ENCODE measurements around the gene EFHC2.
"Not testable (repeated sequence)": the region's sequence is repeated elsewhere in the genome, so short reads cannot be mapped to it uniquely, and the experiment has no call there.

The EFHC2 gene

GRCh38 chrX:44234116-44234515 is 109.4 kb downstream of the EFHC2 start:
- DNase-seq (ENCODE audit: low spot score) = no peak

DNA sequence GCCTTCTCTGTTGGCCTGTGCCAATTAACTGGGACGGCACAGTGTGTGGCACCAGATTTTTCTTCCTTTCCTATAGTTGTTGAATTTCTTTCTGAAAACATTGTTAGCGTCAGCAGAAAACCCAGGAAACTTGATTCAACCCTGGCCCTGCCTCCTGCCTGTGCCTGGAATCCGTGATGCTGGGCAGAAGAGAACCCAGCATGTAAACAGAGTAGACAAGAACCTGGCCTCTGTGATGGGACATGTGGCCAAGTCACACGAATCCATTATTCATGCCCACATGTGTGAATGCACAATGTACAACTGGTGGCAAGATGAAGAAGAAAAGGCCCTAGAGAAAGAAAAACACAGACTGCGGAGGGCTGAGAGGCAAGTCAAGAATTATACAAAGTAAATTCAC is 111.4 kb downstream of the EFHC2 start:
- no peak for DNase-seq (ENCODE audit: low spot score)

GRCh38 chrX:44228621-44229020 is 114.9 kb downstream of the EFHC2 start:
- peak; percentile 20 for DNase-seq (ENCODE audit: low spot score)

DNA sequence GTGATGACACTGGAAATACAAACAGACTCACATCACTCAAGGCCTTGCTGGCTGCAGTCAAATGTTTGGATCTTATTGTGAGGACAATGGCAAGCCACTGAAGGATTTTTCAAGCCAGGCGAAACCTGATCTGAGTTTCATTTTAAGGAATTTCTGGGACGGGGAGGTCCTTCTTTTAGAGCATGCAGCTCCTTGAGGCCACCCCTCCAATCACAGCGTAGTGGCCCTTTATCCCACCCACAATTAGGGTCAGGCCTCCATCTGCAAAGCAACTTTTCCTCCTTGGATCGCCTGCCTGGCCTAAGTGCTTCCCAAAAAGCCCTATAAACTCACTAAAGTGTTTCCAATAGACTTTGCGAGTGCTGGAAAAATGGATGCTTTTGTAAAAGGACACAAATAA is 115.5 kb downstream of the EFHC2 start:
- no peak for DNase-seq (ENCODE audit: low spot score)

DNA sequence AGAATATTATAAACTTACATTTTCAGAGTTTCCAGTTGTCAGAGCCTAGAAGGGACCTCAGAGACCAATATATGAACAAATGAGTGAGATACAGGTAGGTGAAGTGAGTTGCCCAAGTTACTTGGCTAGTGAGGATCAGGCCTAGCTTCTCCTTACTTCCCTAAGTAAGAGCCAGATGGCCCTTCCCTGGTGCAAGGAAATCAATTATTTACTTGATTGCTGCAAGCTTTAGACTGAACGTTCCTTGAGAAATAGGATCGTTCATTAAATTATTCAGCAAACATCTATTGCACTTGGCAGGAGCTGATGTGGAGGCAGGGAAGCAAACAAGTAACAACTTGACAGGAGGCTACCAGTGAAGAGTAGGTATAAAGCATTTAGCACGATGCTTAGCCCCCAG is 117.8 kb downstream of the EFHC2 start:
- DNase-seq (ENCODE audit: low spot score) = no peak

DNA sequence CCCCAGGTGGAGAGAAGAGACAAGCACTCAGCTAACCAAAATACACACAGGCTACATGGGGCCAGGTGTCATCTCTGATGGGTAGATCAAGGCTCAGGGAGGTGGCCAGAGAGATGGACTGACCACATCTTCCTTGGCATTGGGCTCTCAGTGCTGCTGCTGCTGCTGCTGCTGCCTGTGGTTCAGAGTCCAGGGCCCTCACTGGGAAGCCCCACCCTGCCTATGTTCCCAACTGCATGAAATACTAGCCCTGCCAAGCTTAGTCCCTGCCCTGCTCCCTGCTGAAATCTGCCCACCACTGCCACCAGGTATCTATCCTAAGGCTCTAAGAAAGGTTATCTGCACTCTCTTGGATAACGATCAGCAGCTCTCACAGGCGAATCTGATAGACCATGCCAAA is 118.7 kb downstream of the EFHC2 start:
- DNase-seq (ENCODE audit: low spot score) = no peak

DNA sequence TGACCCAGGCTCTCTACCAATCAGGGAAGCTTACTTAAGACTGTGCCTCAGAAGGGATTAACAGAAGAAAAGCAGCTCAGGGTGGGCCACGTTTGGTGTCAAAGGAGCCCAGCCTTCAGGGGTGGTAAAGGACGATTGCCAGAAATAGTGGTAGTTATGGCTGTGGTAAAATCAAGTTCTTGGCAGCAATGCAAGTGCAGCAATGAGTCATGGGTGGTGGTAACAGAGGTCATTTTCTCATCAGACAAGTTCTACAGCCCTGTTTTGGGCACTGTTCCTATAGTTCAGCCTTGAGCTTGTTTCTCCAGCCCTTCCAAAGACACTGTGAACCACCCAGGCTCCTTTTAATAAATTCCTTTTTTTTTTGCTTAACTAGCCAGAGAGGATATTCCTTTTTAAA is 120.3 kb downstream of the EFHC2 start:
- no peak for DNase-seq (ENCODE audit: low spot score)

GRCh38 chrX:44218465-44218864 is 125.0 kb downstream of the EFHC2 start:
- DNase-seq (ENCODE audit: low spot score) = no peak

GRCh38 chrX:44216171-44216570 is 127.3 kb downstream of the EFHC2 start:
- DNase-seq (ENCODE audit: low spot score) = no peak

DNA sequence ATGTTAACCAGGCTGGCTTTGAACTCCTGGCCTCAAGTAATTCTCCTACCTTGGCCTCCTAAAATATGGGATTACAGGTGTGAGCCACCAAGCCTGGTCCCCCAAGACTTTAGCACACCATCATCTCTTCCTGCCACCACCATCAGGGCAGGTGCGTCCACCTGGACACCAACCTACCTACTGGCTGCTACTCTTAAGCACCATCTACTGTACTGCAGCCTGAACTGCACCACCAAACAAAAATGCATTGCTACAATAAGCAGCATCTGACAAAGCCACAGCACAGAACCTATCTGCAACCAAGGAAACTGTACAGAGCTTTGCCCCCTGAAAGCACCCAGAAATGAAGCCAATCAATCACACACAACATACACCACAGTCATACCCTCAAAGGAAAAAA is 139.7 kb downstream of the EFHC2 start:
- DNase-seq (ENCODE audit: low spot score) = no peak

DNA sequence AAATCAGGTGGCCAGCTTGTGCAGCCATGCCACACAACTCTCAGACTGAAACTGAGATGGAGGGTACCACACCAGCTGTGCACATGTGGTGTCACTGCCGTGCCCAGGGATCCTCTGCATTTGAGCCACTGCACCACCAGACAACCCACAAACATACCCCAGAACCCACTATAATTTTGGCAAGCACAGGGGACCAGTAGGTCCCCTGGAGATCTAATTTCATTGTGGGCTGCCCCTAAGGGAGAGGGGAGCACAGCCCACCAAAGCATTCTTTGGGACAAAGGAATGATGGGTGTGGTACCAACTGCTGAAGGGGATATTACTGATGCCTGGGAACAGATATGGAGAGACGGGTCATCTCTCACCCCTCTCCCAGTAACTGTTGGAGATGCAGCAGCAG is 140.9 kb downstream of the EFHC2 start:
- DNase-seq (ENCODE audit: low spot score) = no peak

DNA sequence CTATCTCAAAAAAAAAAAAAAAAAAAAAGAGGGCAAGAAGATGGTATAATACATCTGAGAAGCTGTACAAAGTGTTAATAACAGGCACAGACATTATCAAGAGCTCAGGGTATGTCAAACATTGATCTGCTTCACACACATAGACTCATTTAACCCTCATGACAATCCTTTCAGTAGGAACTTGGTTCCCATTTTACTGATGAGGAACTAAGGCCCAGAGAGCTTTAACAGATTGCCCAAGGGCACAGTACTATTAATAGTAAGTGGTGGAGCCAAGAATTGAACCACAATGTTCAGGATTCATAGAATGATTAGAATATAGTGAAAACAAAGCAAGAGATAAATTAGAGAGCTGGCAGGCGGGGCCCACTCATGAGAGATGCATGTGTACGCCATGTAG is 154.4 kb downstream of the EFHC2 start:
- DNase-seq (ENCODE audit: low spot score) = no peak

DNA sequence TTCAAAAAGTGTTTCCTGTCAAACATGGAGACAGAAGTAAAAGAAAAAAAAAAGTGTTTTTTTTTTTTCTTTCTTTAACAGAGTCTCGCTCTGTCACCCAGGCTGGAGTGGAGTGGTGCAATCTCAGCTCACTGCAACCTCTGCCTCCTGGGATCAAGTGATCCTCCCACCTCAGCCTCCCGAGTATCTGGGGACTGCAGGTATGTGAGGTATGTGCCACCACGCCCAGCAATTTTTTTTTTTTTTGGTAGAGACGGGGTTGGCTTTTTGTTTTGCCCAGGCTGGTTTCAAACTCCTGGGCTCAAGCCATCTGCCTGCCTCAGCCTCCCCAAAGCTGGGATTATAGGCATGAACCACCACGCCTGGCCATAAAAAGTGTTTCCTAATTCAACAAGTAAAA is 155.6 kb downstream of the EFHC2 start:
- not testable (repeated sequence) for DNase-seq (ENCODE audit: low spot score)

- DNase-seq (ENCODE audit: low spot score) = peak; percentile 27
Observed at GRCh38 chrX:44183329-44183728, 160.1 kb downstream of the EFHC2 start.

- DNase-seq (ENCODE audit: low spot score) = no peak
Observed at GRCh38 chrX:44178274-44179053, 165.0 kb downstream of the EFHC2 start.

DNA sequence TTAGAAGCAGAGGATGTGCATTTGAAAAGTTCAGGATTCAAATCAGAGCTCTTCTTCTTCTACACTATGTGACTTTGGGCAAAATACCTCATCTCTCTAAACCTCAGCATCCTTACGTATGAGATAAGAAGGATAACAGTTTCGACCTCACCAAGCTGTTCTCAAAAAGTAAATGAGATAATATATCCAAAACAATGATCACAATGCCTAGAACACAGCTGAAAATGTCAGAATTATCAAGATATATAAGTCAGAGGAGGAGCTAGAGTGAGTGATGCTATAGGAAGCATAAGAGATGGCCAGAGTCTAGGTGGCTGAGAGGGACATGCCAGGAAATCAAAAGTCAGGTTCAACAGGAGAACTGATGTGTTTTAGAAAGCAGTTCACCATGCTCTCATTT is 168.0 kb downstream of the EFHC2 start:
- no peak for DNase-seq (ENCODE audit: low spot score)

DNA sequence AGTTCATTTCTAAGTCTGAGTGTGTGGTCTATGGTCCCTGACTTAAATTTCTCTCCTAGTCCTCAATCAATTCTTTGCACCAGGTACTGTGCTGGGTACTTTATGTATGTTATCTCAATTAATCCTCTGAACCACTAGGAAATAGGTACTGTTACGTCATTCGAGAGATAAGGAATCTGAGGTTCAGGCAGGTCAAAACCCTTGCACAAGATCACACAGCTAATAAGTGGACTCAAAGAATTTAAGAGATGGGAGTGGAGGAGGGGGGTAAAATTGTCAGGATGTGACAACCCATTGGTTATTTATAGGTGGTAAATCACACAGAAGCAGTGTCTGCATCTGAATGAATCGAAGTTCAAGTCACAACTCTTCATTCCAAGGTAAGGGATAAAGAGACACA is 169.4 kb downstream of the EFHC2 start:
- no peak for DNase-seq (ENCODE audit: low spot score)

GRCh38 chrX:44173219-44173618 is 170.3 kb downstream of the EFHC2 start:
- no peak for DNase-seq (ENCODE audit: low spot score)

GRCh38 chrX:44167116-44167515 is 176.4 kb downstream of the EFHC2 start:
- DNase-seq (ENCODE audit: low spot score) = no peak

DNA sequence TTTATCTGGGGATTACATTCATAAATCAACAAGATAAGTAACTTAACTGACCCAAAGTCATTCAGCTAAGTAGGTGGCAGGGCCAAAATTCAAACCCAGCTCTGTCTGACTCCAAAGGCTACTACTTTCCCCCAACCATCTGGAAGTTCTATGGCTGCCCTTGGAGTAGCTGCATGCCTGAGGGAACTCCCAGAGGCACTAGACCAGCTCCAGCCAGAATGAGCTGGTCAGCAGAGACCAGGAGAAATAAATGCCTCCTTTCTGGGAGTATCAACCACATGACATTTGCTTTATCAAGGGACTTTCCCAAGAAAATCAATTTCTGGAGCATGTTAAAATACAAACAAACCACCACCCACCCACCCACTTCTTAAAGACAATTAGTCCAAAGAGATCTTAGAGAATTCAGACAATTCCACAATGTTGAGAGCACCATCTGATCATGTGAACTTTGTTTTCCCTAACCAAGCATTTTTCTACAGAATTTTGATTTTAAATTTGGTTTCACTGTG is 180.5 kb downstream of the EFHC2 start:
- no peak for DNase-seq (ENCODE audit: low spot score)

- no peak for DNase-seq (ENCODE audit: low spot score)
Observed at GRCh38 chrX:44157858-44158257, 185.6 kb downstream of the EFHC2 start.

DNA sequence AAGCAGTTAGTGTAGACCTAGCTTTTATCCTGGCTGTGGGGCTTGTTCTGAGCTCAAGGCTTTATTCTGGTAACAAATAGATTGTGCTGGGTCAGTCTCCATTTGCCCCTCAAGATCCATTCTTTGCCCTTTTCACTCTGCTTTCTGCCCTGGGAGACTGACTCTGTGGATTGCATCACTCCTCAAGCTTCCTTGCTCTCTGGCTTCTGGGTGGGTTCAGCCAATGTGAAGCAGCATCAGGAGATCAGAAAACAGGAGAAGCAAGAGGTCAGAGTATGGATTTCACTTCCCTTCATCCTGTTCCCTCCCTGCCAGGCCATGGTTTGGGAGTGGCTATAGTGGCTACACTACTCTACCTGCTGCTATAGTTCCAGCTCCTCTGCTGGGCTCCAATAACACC is 186.2 kb downstream of the EFHC2 start:
- DNase-seq (ENCODE audit: low spot score) = no peak

- no peak for DNase-seq (ENCODE audit: low spot score)
Observed at GRCh38 chrX:44156726-44157125, 186.7 kb downstream of the EFHC2 start.

GRCh38 chrX:44155126-44155525 is 188.3 kb downstream of the EFHC2 start:
- DNase-seq (ENCODE audit: low spot score) = no peak
